PC-9 (cell line): ENCODE data around the gene RETREG3. TPM values are rescaled to one million over a fixed set of nuclear protein-coding genes. Genes with fewer than 3 reads are reported as not detected.

Experiments
- BruUV-seq: library from RNA; stranded (reverse); fragments of 400-500 nt; replicated peaks from 2 replicates; lab custom pipeline; 2021; lab: Mats Ljungman, UMichigan
- CTCF ChIA-PET: fragments of 300-600 bp; sonication (Branson Sonifier 250); formaldehyde crosslinking; loops from one replicate; lab custom pipeline; 2022; ENCODE audit warnings: antibody characterized with exemption; lab: Charles Lee
- POLR2A ChIA-PET: fragments of 300-600 bp; sonication (Branson Sonifier 250); formaldehyde crosslinking; loops from one replicate; lab custom pipeline; 2022; ENCODE audit warnings: antibody characterized with exemption; ENCODE audit not compliant: unreplicated experiment; lab: Charles Lee
- DNase-seq, 2 experiments: peaks; one replicate each; pipeline versions ENCODE4 v3.0.0 to v3.0.0-alpha.2; 2015 to 2022; ENCODE audit warnings: mixed read lengths in 1 of 2
- H2AFZ ChIP-seq: fragments of 200-600 bp; sonication (generic); 2 replicates; pipeline ENCODE4 v1.8.1; 2017; ENCODE audit warnings: antibody characterized with exemption
- H3F3A ChIP-seq: fragments of 200-600 bp; sonication (generic); 2 replicates; pipeline ENCODE4 v1.8.1; 2017; ENCODE audit warnings: antibody characterized with exemption, mild to moderate bottlenecking, low read depth; ENCODE audit not compliant: insufficient read depth
- H3K27ac ChIP-seq: fragments of 200-600 bp; sonication (generic); 2 replicates; pipeline ENCODE4 v1.6.1; 2016; ENCODE audit warnings: mixed run types
- H3K27me3 ChIP-seq: fragments of 200-600 bp; sonication (generic); 2 replicates; pipeline ENCODE4 v1.6.1; 2016; ENCODE audit warnings: low read depth, mixed run types; ENCODE audit not compliant: insufficient read depth
- H3K36me3 ChIP-seq: fragments of 200-600 bp; sonication (generic); 2 replicates; pipeline ENCODE4 v1.6.1; 2016; ENCODE audit warnings: low read depth, mixed run types
- H3K4me1 ChIP-seq: fragments of 200-600 bp; sonication (generic); replicated peaks from 2 replicates; pipeline ENCODE4 v1.6.1; 2016; ENCODE audit warnings: mixed run types; ENCODE audit not compliant: insufficient read depth
- H3K4me2 ChIP-seq: fragments of 200-600 bp; sonication (generic); 2 replicates; pipeline ENCODE4 v1.6.1; 2017; ENCODE audit warnings: mixed run types
- H3K4me3 ChIP-seq: fragments of 200-600 bp; sonication (generic); 2 replicates; pipeline ENCODE4 v1.6.1; 2016; ENCODE audit warnings: mixed run types
- H3K79me2 ChIP-seq: fragments of 200-600 bp; sonication (generic); 2 replicates; pipeline ENCODE4 v1.6.1; 2017; ENCODE audit warnings: low read depth, mixed run types
- H3K9me2 ChIP-seq: fragments of 200-600 bp; sonication (generic); 2 replicates; pipeline ENCODE4 v1.8.1; 2017; ENCODE audit warnings: mild to moderate bottlenecking; ENCODE audit not compliant: insufficient read depth
- H3K9me3 ChIP-seq: fragments of 200-600 bp; sonication (generic); 2 replicates; pipeline ENCODE4 v1.8.1; 2016; ENCODE audit warnings: low read depth; ENCODE audit not compliant: insufficient read depth
- H4K20me1 ChIP-seq: fragments of 200-600 bp; sonication (generic); 2 replicates; pipeline ENCODE4 v1.8.1; 2017; ENCODE audit not compliant: insufficient read depth
- CTCF ChIP-seq: fragments of 200-600 bp; sonication (generic); conservative IDR thresholded peaks from 2 replicates; pipeline ENCODE4 v1.6.1; 2017; ENCODE audit warnings: mixed run types, antibody characterized with exemption, mild to moderate bottlenecking, moderate library complexity
- EZH2 ChIP-seq: fragments of 200-600 bp; sonication (generic); IDR thresholded peaks from 2 replicates; pipeline ENCODE4 v1.8.0; 2017; ENCODE audit warnings: antibody characterized with exemption, low read depth
- intact Hi-C: fragments of 100-400 bp; cut with micrococcal nuclease; formaldehyde crosslinking; loops from one replicate; pipeline ENCODE4 v1.10.0; 2022; ENCODE audit not compliant: unreplicated experiment
- total RNA-seq: library from RNA; stranded (reverse); gene quantifications from 2 replicates; pipeline ENCODE4 v1.2.3, GENCODE V29; 2021

RETREG3 gene
- total RNA-seq, 1 experiment from 2014 or later: 57.0 TPM

GRCh38 chr17:42618442-42619150, 9.4 kb upstream of the RETREG3 start:
- Histone ChIP-seq H3K9me3 (no peaks in the 10 kb centered on the region), H3K27ac (0 out of 2 replicates have a peak overlapping the region, but pooled peaks have one; percentile 24), H3K27me3 (no peaks in the 10 kb centered on the region), H4K20me1 (no peaks in the 10 kb centered on the region; the same call in 1 of the 2 replicates), H3K9me2 (no peaks in the 10 kb centered on the region), H3K79me2 (no peaks in the 10 kb centered on the region), H2AFZ (no peak overlapping the region), H3K4me2 (peak overlapping the region; percentile 48), H3F3A (peaks cover 43% of the 10 kb centered on the region), H3K36me3 (no peaks in the 10 kb centered on the region), H3K4me3 (no peak overlapping the region), H3K4me1 (peaks cover 27% of the 10 kb centered on the region)
- peak; percentile 79 for DNase-seq
- no TSS peak for BruUV-seq
- intact Hi-C loops: loop anchor here (1.0 to 2.0 kb wide), 2 partner anchors 48 to 61 kb away; no protein-coding TSS in a partner anchor
- ChIA-PET POLR2A (interaction anchor here (0.5 to 1.3 kb wide), 7 partner anchors 9 to 1743 kb away, joined by 3 to 19 read pairs (median 6); partner anchors contain the start of genes ODAD4, RETREG3 and TUBG1), CTCF (interaction anchor here (0.6 to 1.8 kb wide), 8 partner anchors 28 to 831 kb away, joined by 3 to 8 read pairs (median 4); partner anchors contain the start of genes PLEKHH3 and PSMC3IP)
- TF ChIP-seq EZH2 (no peak), CTCF (peak; percentile 59; the same call in 1 of the 2 replicates)

GRCh38 chr17:42617956-42618431, 8.8 kb upstream of the RETREG3 start:
- Histone ChIP-seq H4K20me1 (no peaks in the 10 kb centered on the region; the same call in 1 of the 2 replicates), H3F3A (peaks cover 37% of the 10 kb centered on the region), H3K36me3 (peaks cover 3% of the 10 kb centered on the region; the same call in 1 of the 2 replicates), H3K9me3 (no peaks in the 10 kb centered on the region), H3K79me2 (no peaks in the 10 kb centered on the region), H3K4me2 (peak overlapping the region; percentile 48), H3K27ac (0 out of 2 replicates have a peak overlapping the region, but pooled peaks have one; percentile 24), H2AFZ (no peak overlapping the region), H3K4me3 (no peak overlapping the region), H3K9me2 (no peaks in the 10 kb centered on the region), H3K4me1 (peaks cover 22% of the 10 kb centered on the region), H3K27me3 (no peaks in the 10 kb centered on the region)
- DNase-seq: no peak
- POLR2A ChIA-PET: interaction anchor here (0.5 to 1.3 kb wide), 6 partner anchors 9 to 1743 kb away, joined by 3 to 9 read pairs (median 4); partner anchors contain the start of genes BECN1, RETREG3 and TUBG1
- intact Hi-C loops: loop anchor here (1.0 to 2.0 kb wide), 2 partner anchors 49 to 61 kb away; no protein-coding TSS in a partner anchor
- TF ChIP-seq EZH2 (no peak), CTCF (no peak)
- BruUV-seq: no TSS peak
- CTCF ChIA-PET: interaction anchor here (0.6 to 1.8 kb wide), 6 partner anchors 29 to 831 kb away, joined by 3 to 8 read pairs (median 5); partner anchors contain the start of genes PLEKHH3 and PSMC3IP

- intact Hi-C loops: no loop called here
- CTCF ChIA-PET: no interaction called here
These were observed 4.6 kb upstream of the RETREG3 start for GRCh38 chr17:42613699-42614295.

More at GRCh38 chr17:42613699-42614295, 4.6 kb upstream of the RETREG3 start:
- Histone ChIP-seq H3K9me3 (no peaks in the 10 kb centered on the region), H3K4me3 (no peak overlapping the region), H3K27ac (no peak overlapping the region), H4K20me1 (no peaks in the 10 kb centered on the region; the same call in 1 of the 2 replicates), H2AFZ (no peak overlapping the region), H3K4me1 (peaks cover 15% of the 10 kb centered on the region), H3K9me2 (no peaks in the 10 kb centered on the region), H3K27me3 (no peaks in the 10 kb centered on the region), H3K4me2 (no peak overlapping the region), H3K36me3 (peaks cover 19% of the 10 kb centered on the region; the same call in 1 of the 2 replicates), H3K79me2 (peaks cover 23% of the 10 kb centered on the region), H3F3A (peaks cover 34% of the 10 kb centered on the region)
- POLR2A ChIA-PET: no interaction called here
- BruUV-seq: no TSS peak
- TF ChIP-seq CTCF (no peak), EZH2 (no peak)
- DNase-seq: no peak
